Iris pigment epithelial cell (primary cell): Measurements from ENCODE around the gene SLC35F5.
"Not testable (repeated sequence)": the region's sequence is repeated elsewhere in the genome, so short reads cannot be mapped to it uniquely, and the experiment has no call there.

ENCODE experiments used
- DNase-seq: peaks from one replicate; pipeline ENCODE4 v3.0.0-alpha.2; 2011; ENCODE audit warnings: low read depth

SLC35F5 gene

DNA sequence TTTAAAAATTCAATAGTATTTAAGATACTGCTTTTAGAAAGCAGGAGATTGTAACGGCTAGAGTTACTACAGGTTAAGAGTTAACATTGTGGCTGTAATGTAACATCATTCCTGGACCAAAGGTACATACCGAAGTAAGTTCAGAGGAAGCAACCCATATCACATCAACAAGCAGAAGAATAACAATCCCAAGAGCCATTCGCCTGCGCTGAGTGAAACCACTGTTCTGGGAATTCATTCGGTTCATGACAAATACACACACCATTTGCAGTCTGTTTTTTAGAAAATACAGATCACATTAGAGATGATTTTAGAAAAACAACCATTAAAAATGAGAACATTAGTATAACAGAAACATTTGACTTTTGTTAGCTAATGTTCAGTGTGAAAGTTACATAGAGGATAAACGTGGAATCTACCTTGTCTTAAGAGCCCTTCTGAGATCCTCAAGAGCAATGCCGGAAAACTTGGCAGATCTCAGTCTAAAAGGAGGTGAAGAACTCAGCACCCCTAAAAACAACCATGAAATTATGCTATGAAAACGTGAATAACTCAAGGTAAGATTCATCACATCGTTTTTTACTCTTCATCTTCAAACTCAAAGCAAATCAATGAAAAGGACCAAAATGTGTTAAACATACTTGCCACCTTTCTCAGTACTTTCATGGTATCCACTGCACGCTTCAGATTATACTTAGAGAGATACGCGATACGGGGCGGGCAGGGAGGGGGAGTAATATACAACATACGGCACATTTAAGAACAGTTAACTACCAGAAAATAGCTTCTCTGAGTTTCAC is 1.2 kb downstream of the SLC35F5 start:
- DNase-seq, result peak; percentile 44

DNA sequence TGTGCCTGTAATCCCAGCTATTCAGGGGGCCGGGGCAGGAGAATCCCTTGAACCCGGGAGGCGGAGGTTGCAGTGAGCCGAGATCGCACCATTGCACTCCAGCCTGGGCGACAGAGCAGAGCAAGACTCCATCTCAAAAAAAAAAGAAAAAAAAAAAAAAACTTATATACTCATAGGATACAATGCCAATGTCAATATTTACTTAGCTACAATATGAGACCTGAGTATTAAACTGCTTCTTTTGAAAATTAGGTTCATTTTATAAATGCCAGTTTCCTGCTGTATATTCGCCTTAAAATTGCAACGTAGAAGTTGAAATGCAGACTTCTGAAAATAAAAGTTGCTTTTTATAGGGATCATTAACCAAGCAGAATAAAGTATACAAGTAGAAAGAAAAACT is 2.3 kb downstream of the SLC35F5 start:
- no peak for DNase-seq

DNA sequence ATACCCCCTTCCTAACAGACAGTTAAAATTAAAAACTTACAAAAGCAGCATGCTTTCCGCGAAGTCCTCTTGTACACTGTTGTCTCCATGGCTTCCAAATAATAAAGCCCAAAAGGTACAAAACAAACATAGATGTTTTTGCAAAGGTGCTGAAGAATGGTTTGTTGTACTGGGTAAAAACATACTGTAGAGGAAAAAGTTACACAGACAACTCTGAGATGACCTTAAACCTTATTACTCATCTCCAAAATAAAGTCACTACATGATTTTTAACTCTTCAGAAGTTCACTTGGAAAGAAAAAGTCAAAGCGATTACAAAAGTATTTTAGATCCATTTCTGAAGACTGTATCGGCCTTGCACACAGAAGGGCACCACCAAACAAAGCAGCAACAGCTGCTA is 6.1 kb downstream of the SLC35F5 start:
- no peak for DNase-seq

DNA sequence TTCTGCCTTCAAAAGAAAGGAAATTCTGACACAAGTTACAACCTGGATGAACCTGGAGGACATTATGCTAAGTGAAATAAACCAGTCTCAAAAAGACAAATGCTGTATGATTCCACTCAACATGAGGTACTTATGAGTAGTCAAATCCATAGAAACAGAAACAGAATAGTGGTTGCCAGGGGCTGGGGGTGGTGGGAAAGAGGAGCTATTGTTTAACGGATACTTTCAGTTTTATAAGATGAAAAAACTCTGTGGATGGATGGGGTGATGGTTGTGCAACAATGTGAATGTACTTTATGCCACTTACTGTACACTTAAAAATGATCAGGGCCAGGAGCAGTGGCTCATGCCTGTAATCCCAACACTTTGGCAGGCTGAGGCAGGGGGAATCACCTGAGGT is 15.4 kb downstream of the SLC35F5 start:
- no peak for DNase-seq

DNA sequence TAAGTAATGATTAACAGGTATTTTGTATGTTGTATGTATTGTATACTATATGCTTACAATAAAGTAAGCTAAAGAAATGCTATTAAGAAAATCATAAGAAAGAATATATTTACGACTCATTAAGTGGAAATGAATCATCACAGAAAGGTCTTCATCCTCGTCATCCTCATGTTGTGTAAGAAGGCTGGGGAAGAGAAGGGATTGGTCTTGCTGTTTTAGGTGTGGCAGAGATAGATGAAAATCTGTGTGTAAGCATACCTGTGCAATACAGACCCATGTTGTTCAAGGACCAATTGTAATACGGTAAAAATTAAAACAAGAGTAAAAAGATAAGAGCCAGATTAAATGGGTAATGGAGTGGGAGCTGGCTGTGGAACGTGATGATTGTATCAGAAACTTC is 16.6 kb downstream of the SLC35F5 start:
- peak; percentile 30 for DNase-seq

DNA sequence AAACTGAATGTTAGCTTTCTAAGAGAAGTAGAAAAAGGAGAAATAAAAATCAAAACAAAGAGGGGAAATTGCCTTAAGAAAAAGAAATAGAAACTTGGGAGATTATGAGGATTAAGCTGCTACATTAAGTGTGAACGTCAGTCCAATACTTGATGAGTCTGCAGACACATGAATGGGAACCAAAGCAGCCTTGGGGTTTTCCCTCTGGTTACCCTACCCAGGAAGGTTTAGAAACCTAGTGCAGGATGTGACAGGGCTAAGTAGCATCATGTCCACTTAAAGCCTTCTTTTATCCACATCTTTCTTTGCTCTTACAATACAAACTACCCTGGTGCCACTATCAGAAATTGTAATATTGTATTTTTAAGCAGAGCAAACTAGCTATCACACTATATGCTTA is 22.3 kb downstream of the SLC35F5 start:
- DNase-seq, result no peak

DNA sequence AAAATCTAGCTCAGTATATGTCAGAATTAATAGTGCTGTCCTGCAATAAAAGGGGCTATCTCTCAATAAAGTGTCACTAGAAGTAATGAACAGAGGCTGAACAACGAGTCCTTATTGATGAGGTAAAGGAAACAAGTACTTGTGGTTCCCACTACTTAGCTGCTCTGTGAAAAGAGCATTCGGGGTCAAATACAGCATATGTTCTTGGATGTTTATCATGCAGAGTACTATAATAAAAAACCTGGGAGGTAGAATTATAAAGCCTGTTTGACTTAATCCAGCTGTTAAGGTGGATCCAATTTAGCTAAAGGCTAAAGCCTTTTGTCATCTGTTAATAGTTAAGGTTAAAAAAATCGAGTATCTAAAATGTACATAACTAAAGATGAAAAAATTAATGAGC is 32.4 kb downstream of the SLC35F5 start:
- no peak for DNase-seq

DNA sequence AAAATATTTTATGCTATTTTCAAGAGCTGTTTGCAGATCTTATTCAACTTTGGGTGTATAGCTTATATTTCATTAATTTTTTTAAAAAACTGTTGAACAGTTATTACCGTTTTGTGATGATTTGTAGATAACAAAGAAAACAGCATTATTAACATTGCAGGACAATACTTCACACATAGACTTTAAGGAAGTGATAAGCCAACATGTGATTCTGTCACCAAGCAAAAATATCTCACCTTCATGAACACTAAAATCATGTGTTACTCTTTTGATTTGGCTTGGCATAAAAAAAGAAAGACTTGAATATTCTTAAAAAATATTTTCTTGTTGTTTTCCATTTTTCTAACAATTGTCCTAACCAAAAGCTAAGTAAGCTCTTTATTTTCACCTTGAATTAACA is 33.0 kb downstream of the SLC35F5 start:
- DNase-seq, result no peak

DNA sequence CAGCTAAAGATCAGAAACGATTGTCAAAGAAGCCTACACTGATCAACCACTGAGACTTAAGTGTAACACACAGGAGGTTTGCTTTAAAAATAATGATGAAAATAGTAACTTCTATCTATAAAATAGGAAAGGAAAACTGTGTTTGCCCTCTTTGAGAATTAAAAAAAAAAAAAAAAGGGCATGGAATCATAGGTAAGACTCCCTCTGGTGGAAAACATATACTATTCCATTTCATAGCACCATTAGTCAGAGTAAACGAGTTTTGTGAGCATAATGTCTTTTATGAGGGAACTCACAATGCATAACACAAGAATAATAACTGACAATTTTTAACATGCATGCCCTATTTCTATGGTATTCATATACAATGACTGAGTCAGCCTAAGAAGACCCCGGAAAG is 36.3 kb downstream of the SLC35F5 start:
- DNase-seq, result no peak

DNA sequence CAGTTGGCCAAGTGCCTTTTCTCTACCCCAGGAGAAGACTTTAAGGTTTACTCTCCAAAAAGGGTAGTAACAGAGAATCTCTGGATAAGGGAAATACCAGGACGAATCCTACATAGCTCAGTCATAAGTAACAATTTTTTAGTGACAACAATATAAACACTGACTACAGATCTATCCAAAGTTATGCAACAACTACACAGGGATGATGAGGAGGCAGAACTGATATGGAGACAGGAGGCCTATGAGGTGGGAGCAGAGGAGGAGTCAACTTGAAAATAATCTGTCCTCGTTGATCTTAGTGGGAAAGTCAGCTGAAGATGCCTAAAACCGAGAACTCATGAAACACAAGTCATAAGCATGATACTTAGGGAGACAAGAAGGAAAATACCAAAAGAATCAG is 40.2 kb downstream of the SLC35F5 start:
- DNase-seq, result peak; percentile 78

DNA sequence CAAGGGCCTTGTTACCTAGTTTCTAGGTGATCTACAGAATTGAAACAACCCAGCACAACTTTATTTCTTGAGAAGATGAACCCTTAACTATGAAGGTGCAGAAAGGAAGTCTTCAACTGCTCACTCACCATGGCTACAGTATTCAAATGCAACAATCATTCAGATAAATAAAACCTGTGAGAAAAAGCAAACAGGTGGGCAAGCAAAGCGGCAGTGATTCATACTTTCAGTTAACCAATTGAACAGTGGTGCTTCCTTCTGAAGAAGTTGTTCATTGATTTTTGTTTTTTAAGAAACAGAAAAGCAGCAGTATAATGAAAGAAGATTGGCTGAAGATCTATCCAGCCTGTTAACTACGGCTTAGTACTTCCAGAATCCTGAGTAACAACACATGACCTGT is 43.5 kb downstream of the SLC35F5 start:
- no peak for DNase-seq

DNA sequence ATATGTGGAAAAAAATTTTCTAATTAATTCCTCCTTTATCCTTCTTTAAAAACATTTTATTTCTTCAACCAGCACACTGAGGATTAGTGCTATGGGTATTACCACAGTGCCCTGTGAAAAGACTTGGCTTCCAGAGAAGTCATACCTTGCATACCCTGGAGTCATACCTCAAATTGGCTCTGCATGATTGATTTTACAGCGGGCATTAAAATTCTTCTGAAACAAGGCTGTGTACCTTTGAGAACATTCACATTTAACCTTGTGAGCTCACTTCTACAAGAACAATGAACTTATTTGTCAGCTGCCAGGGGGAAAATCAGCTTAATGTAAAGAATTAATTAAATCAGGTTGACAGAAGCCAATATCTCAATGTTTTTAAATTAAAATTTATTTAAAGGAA is 44.6 kb downstream of the SLC35F5 start:
- DNase-seq, result no peak

DNA sequence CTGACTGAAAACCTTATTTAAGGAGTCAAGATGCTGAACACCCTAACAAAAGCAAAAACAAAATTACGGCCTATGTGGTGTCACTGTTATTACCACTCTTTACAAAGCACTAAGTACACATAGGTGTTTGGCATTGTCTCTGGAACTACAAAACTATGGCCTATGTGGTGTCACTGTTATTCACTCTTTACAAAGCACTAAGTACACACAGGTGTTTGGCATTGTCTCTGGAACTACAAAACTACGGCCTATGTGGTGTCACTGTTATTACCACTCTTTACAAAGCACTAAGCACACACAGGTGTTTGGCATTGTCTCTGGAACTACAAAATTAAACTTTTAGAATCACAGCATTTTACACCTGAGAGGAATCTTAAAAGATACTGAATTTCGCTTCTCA is 47.4 kb downstream of the SLC35F5 start:
- no peak for DNase-seq

DNA sequence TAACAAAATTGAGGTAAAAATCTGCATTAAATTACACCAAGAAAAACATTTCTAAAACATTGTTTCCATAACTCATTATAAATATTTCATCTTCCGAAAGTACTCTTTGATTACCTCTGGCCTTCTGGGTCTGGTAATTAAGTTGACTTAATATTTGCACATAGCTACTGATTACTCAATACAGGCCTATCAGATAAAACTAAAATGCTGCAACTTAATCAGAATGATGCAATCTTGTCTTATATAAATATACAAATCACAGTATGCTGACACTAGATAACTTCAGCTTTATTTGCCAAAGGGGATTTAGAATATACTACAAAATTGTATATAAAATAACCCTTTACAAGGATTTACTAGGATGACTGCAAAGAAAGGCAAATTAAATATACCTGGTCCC is 49.3 kb downstream of the SLC35F5 start:
- DNase-seq, result peak; percentile 71

DNA sequence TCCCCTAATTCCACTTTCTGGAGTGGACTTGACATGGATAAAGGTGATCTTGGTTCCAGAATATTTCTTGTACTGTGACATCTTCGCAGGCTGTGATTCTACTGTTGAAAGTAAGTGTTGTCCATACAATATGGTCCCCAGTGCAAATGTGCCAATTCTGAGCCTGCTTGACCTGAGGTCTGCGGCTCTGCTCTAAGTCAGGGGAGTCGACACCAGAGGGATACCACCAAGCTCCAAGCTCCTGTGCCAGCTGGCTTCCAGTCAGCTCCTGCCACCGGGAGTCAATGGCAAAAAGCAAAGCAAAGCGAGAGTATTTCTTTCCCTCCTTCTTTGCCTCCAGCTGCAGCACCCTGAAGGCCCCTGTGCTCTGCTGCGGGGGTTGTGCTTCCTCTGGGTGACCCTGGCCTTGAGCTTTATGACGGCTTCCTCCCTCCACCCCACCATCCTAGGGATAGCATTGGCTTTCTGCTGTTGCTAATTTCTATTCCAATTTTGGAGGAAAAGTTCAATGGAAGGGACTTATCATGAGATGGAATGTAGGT is 50.4 kb downstream of the SLC35F5 start:
- no peak for DNase-seq

DNA sequence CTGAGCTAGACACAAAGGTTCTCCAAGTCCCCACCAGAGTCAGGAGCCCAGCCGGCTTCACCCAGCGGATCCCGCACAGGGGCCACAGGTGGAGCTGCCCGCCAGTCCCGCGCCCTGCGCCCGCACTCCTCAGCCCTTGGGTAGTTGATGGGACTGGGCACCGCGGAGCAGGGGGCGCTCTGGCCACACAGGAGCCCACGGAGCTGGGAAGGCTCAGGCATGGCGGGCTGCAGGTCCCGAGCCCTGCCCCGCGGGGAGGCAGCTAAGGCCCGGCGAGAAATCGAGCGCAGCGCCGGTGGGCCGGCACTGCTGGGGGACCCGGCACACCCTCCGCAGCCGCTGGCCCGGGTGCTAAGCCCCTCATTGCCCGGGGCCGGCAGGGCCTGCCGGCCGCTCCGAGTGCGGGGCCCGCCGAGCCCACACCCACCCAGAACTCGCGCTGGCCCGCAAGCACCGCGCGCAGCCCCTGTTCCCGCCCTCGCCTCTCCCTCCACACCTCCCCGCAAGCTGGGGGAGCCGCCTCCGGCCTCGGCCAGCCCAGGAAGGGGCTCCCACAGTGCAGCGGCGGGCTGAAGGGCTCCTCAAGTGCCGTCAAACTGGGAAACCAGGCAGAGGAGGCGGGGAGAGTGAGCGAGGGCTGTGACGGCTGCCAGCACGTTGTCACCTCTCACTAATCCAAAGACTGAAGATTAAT is 52.0 kb downstream of the SLC35F5 start:
- DNase-seq, result not testable (repeated sequence)

DNA sequence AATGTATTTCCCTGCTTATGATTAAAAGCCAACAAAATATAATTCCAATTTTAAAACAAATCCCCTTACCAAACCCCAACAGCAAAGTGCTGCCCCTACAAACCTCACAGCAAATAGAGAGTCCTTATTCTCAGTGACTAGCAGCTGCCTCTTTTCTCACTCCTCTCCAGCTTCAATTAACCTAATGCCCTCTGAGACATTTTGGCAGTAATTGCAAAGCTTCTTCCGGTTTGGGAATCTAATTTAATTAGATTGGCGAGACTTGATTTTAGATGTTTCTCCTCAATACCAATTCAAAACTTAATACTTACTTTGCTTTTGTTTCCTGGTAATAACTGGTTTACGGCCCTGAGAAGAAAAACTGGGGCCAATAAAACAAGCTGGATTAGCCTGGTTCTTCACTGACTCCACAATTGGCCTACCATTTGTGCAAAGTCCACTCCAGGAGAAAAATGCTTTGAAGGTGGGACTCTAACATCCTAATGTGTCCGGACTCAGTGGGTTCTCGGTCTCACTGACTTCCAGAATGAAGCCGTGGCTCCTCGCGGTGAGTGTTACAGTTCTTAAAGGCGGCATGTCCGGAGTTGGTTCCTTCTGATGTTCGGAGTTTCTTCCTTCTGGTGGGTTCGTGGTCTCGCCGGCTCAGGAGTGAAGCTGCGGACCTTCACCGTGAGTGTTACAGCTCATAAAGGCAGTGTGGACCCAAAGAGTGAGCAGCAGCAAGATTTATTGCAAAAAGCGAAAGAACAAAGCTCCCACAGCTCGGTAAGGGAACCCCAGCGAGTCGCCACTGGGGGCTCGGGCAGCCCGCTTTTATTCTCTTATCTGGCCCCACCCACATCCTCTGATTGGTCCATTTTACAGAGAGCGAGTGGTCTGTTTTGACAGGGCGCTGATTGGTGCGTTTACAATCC is 52.8 kb downstream of the SLC35F5 start:
- no peak for DNase-seq

DNA sequence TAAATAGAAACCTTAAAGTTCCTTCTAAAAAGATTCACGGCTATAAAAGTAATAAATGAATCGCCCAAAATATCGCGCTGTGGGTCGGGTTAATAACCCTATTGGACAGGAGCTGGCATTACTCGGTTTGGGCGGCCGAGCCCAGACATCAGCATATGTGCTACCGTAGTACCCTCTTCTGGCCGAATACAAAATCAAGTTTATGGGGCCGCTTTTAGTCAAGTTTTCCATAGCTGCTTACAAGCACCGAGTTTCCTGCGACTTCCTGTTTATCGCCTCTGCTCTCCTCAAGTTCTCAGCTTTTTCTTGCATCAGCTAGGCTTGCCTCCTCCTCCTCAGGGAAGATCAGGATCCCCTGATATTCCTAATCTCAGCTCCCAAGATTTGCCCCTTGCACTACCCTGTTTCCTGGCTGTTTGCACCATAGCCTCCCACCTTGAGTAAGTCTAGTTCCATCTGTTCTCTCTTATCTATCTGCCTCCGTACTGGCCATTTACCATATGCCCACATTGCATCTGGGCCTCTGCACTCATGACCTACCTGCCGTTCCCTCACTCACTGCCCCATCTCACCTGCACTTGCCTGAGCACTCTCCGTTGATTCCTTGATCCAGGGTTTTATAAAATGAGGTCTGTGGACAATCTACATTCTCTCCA is 56.1 kb downstream of the SLC35F5 start:
- no peak for DNase-seq

DNA sequence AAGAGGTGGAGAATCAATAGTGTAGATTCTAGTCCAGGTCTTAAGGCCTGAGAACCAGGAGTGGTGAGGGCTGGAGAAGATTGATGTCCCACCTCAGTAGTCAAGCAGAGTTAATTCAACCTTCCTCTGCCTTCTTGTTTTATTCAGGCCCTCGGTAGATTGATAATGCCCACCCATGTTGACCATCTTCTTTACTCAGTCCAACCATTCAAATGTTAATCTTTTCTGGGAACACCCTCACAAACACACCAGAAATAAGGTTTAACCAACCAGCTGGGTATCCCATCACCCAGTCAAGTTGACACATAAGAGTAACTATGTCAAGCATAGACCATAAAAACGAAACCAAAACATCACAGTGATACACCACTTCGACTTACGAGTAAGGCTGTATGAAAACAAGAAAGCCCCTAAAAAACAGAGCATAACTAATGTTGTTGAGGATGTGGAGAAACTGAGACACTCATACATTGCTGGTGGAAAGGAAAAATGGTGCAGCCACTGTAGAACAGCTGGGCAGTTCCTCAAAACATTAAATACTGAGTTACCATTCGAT is 57.5 kb downstream of the SLC35F5 start:
- no peak for DNase-seq

DNA sequence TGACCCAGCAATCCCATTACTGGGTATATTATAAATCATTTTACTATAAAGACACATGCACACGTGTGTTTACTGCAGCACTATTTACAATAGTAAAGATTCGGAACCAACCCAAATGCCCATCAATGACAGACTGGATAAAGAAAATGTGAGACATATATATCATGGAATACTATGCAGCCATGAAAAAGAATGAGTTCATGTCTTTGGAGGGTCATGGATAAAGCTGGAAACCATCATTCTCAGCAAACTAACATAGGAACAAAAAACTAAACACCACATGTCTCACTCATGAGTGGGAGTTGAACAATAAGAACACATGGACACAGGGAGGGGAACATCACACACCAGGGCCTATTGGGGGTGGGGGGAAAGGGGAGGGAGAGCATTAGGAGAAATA is 58.2 kb downstream of the SLC35F5 start:
- DNase-seq, result not testable (repeated sequence)

DNA sequence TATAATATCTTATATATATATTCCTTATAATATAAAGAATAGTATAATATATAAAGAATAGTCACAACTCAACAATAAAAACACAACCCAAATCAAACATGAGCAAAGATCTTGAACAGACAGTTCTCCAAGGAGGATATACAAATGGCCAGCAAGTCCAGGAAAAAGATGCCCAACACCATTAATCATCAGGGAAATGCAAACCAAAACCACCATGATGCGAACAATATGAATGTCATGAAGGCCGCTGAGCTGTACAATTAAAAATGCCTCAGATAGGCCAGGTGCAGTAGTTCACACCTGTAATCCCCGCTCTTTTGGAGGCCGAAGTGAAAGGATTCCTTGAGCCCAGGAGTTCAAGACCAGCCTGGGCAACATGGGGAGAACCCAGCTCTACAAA is 58.9 kb downstream of the SLC35F5 start:
- DNase-seq, result no peak

DNA sequence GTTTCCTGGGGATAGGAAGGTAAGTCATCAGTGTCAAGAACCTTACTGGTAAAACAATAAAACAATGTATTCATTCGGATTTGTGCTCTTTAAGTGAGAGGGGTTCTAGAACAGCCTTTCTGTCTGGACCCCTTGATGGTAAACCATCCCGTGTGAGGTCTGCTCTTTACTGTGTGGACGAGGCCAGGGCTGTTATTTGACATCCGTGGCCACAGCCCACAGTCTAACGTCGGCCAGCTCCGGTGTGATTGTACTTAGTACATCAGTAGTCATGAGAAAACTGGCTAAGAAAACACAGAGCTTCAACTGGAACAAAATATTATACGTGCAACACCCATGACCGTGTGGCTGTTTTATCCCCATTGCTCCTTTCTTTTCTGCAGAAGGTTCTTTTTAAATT is 62.0 kb downstream of the SLC35F5 start:
- DNase-seq, result no peak
